HepG2 (cell line): ENCODE results near the gene MAP3K20. TPM values are rescaled to one million over a fixed set of nuclear protein-coding genes. Genes with fewer than 3 reads are reported as not detected.

Source experiments
- ATAC-seq: fragments of 200-7000 bp; cut with Tn5 transposase; 3 replicates; pipeline ENCODE4 v1.9.1; 2020; ENCODE audit warnings: mild to moderate bottlenecking, moderate library complexity
- BruUV-seq: library from RNA; stranded (reverse); fragments of 400-500 nt; replicated peaks from 2 replicates; lab custom pipeline; 2021; lab: Mats Ljungman, UMichigan
- CTCF ChIA-PET: fragments of 300-600 bp; formaldehyde crosslinking; extraction: SDS; loops from one replicate; lab custom pipeline; 2021; ENCODE audit warnings: low total read pairs, inconsistent platforms, low intra/inter-chr PET ratio; lab: Yijun Ruan, JAX
- POLR2A ChIA-PET: fragments of 350-600 bp; sonication (Branson Sonifier 250); formaldehyde crosslinking; loops from one replicate; lab custom pipeline; 2020; ENCODE audit warnings: antibody characterized with exemption, inconsistent platforms; lab: Yijun Ruan, JAX
- DNase-seq: peaks from one replicate; pipeline ENCODE4 v3.0.0-alpha.2; 2015; ENCODE audit warnings: low spot score
- FAIRE-seq: peaks from 3 replicates; lab custom pipeline; 2011; peaks lifted over from hg19 to GRCh38; lab: Jason Lieb, UNC
- H2AFZ ChIP-seq: one replicate; pipeline ENCODE4 v1.6.1; 2011; ENCODE audit warnings: low read length, inconsistent platforms
- H3K27ac ChIP-seq: fragments of 300-600 bp; 3 replicates; pipeline ENCODE4 v1.8.0; 2011; ENCODE audit warnings: mixed run types, mild to moderate bottlenecking, mixed read lengths, low read length, inconsistent platforms; ENCODE audit not compliant: insufficient read depth; ENCODE audit errors: extremely low read length
- H3K27me3 ChIP-seq, 2 experiments: fragments of 200-600 bp in 1 of 2; 2 replicates in 1 of 2; 3 replicates in 1 of 2; pipeline versions ENCODE4 v1.6.0 to v1.8.0; 2011; ENCODE audit warnings: low read length in 2 of 2, mild to moderate bottlenecking in 2 of 2, moderate library complexity in 2 of 2, inconsistent platforms in 1 of 2; ENCODE audit not compliant: insufficient read depth in 2 of 2, control insufficient read depth in 1 of 2
- H3K36me3 ChIP-seq, 2 experiments: fragments of 200-600 bp in 1 of 2; replicated peaks in 1 of 2; 2 replicates in 1 of 2; 3 replicates in 1 of 2; pipeline versions ENCODE4 v1.5.1 to v1.8.0; 2011; ENCODE audit warnings: low read length in 2 of 2, inconsistent platforms in 1 of 2; ENCODE audit not compliant: insufficient read depth in 2 of 2, control insufficient read depth in 1 of 2
- H3K4me1 ChIP-seq: 2 replicates; pipeline ENCODE4 v1.5.1; 2012; ENCODE audit warnings: low read length, inconsistent platforms; ENCODE audit not compliant: insufficient read depth
- H3K4me2 ChIP-seq: 2 replicates; pipeline ENCODE4 v1.6.0; 2011; ENCODE audit warnings: low read depth, low read length, inconsistent platforms
- H3K4me3 ChIP-seq, 3 experiments: fragments of 200-600 bp in 1 of 3; sonication (generic), shearing (Covaris generic) in 1 of 3; replicated peaks in 1 of 3; 2 replicates each; pipeline ENCODE4 v1.5.1; 2011 to 2016; ENCODE audit warnings: low read length in 3 of 3, inconsistent platforms in 2 of 3, low read depth in 2 of 3, mild to moderate bottlenecking in 2 of 3, control low read depth in 1 of 3, mixed read lengths in 1 of 3; ENCODE audit not compliant: insufficient read depth in 1 of 3
- H3K79me2 ChIP-seq: one replicate; pipeline ENCODE4 v1.6.1; 2011; ENCODE audit warnings: low read length, inconsistent platforms; ENCODE audit not compliant: insufficient read depth
- H3K9ac ChIP-seq: 2 replicates; pipeline ENCODE4 v1.6.0; 2011; ENCODE audit warnings: mild to moderate bottlenecking, low read depth, low read length, inconsistent platforms; ENCODE audit not compliant: insufficient read depth
- H3K9me3 ChIP-seq: 2 replicates; pipeline ENCODE4 v1.5.1; 2012; ENCODE audit warnings: mild to moderate bottlenecking, low read length
- H4K20me1 ChIP-seq: 2 replicates; pipeline ENCODE4 v1.6.0; 2011; ENCODE audit warnings: inconsistent platforms, mild to moderate bottlenecking, low read length, moderate library complexity; ENCODE audit not compliant: insufficient read depth
- CBX5 ChIP-seq: sonication (generic); formaldehyde crosslinking; IDR thresholded peaks from 2 replicates; pipeline ENCODE4 v1.4.0; 2020; ENCODE audit warnings: missing genetic modification reagents, borderline replicate concordance
- FOXA3 ChIP-seq: IDR thresholded peaks from 2 replicates; pipeline ENCODE4 v1.6.1; 2016; ENCODE audit warnings: missing genetic modification reagents, missing compliant biosample characterization
- KLF16 ChIP-seq, 2 experiments: sonication (generic) in 1 of 2; formaldehyde crosslinking in 1 of 2; IDR thresholded peaks; 2 replicates each; pipeline versions ENCODE4 v1.6.1 to v1.8.0; 2016 to 2023; ENCODE audit warnings: missing genetic modification reagents in 2 of 2, missing compliant biosample characterization in 1 of 2
- LRRFIP1 ChIP-seq: sonication (generic); formaldehyde crosslinking; conservative IDR thresholded peaks from 2 replicates; pipeline ENCODE4 v1.4.0; 2020; ENCODE audit warnings: missing genetic modification reagents
- MXD3 ChIP-seq: IDR thresholded peaks from 2 replicates; pipeline ENCODE4 v1.6.1; 2016; ENCODE audit warnings: mild to moderate bottlenecking, missing biosample characterization, missing genetic modification reagents
- NCOA2 ChIP-seq: sonication (generic); formaldehyde crosslinking; IDR thresholded peaks from 2 replicates; pipeline ENCODE4 v1.8.0; 2022; ENCODE audit warnings: inconsistent platforms
- PBX2 ChIP-seq: IDR thresholded peaks from 2 replicates; pipeline ENCODE4 v1.6.1; 2016; ENCODE audit warnings: control low read depth
- RXRB ChIP-seq: IDR thresholded peaks from 2 replicates; pipeline ENCODE4 v1.6.1; 2016; ENCODE audit warnings: borderline replicate concordance, missing genetic modification reagents, missing compliant biosample characterization
- SETDB1 ChIP-seq: sonication (generic); formaldehyde crosslinking; IDR thresholded peaks from 2 replicates; pipeline ENCODE4 v1.5.1; 2020; ENCODE audit warnings: missing genetic modification reagents, mild to moderate bottlenecking, borderline replicate concordance
- SOX6 ChIP-seq, 2 experiments: fragments of 450-650 bp in 1 of 2; sonication (generic) in 1 of 2; formaldehyde crosslinking in 1 of 2; IDR thresholded peaks; 2 replicates each; pipeline versions ENCODE4 v1.4.0 to v1.6.1; 2017 to 2020; ENCODE audit warnings: antibody characterized with exemption in 1 of 2, mild to moderate bottlenecking in 1 of 2, missing genetic modification reagents in 1 of 2
- USF2 ChIP-seq, 2 experiments: sonication (generic) in 1 of 2; formaldehyde crosslinking in 1 of 2; IDR thresholded peaks; 2 replicates each; pipeline versions ENCODE4 v1.5.1 to v1.6.1; 2011 to 2020; ENCODE audit warnings: borderline replicate concordance in 1 of 2, low read depth in 1 of 2, low read length in 1 of 2, mild to moderate bottlenecking in 1 of 2, missing genetic modification reagents in 1 of 2, moderate library complexity in 1 of 2
- ZNF12 ChIP-seq: sonication (generic); formaldehyde crosslinking; IDR thresholded peaks from 2 replicates; pipeline ENCODE4 v1.5.0; 2020; ENCODE audit warnings: missing genetic modification reagents
- ZNF557 ChIP-seq: sonication (generic); formaldehyde crosslinking; IDR thresholded peaks from 2 replicates; pipeline ENCODE4 v1.4.0; 2020; ENCODE audit warnings: missing genetic modification reagents
- ZNF644 ChIP-seq: IDR thresholded peaks from 2 replicates; pipeline ENCODE4 v1.6.1; 2016; ENCODE audit warnings: low read depth
- ZNF704 ChIP-seq: sonication (generic); formaldehyde crosslinking; IDR thresholded peaks from 2 replicates; pipeline ENCODE4 v1.8.1; 2023; ENCODE audit warnings: mild to moderate bottlenecking, inconsistent platforms, moderate library complexity, missing genetic modification reagents, borderline replicate concordance
- WGBS: methylation state at CpG from one replicate; pipeline ENCODE4 v1.1.6; 2017; ENCODE audit warnings: low lambda C conversion rate; 5-methylcytosine and 5-hydroxymethylcytosine counted together
- in situ Hi-C: cut with HindIII; loops from 2 replicates; pipeline ENCODE4 v1.10.0; 2017; ENCODE audit warnings: low pct_unique_long_range_greater_than_20kb; ENCODE audit not compliant: extremely low pct_ligation_motif_present
- intact Hi-C: fragments of 100-400 bp; cut with micrococcal nuclease; formaldehyde crosslinking; loops from one replicate; pipeline ENCODE4 v1.10.0; 2022; ENCODE audit not compliant: unreplicated experiment
- polyA plus RNA-seq, 8 experiments: library from polyadenylated mRNA; depleted of rRNA in 3 of 8; stranded (reverse) in 7 of 8; unstranded in 1 of 8; fragments of >200 nt; fragmentation: Illumina TruSeq in 4 of 8; extraction: Trizol in 4 of 8; gene quantifications; 2 replicates each; pipeline versions ENCODE4 v1.2.1 to v1.2.3, GENCODE V29; 2011 to 2016; ENCODE audit warnings: low read depth in 4 of 8, missing spikeins in 1 of 8, mixed read lengths in 1 of 8; ENCODE audit not compliant: insufficient read depth in 1 of 8
- total RNA-seq, 5 experiments: library from RNA; depleted of rRNA; stranded (reverse); fragments of >200 nt; fragmentation: Illumina TruSeq; extraction: Trizol; gene quantifications; 2 replicates each; pipeline ENCODE4 v1.2.3, GENCODE V29; 2016; ENCODE audit warnings: low read depth in 1 of 5

The MAP3K20 gene
- total and polyA plus RNA-seq, 2 of the 13 experiments (the other 11 are each of a cell fraction or from before 2014, with no cell fraction given), result 5.2 to 13.5 TPM

- Histone ChIP-seq H3K4me3 (no peak overlapping the region), H3K27ac (no peak overlapping the region), H3K9ac (no peak overlapping the region), H3K4me2 (no peak overlapping the region), H3K79me2 (peaks cover 3% of the 10 kb centered on the region), H3K9me3 (no peaks in the 10 kb centered on the region), H2AFZ (no peak overlapping the region), H3K36me3 (peaks cover 0 to 16% of the 10 kb centered on the region in 2 experiments; a peak in 3 of 5 replicates), H4K20me1 (no peaks in the 10 kb centered on the region), H3K27me3 (no peaks in the 10 kb centered on the region), H3K4me1 (peaks cover 13% of the 10 kb centered on the region)
- in situ Hi-C loops (no loop called here), intact Hi-C loops (no loop called here)
- DNase-seq, result peak; percentile 60
- ATAC-seq, result peak; percentile 88
- CTCF ChIA-PET, result no interaction called here
- POLR2A ChIA-PET, result no interaction called here
- no TSS peak for BruUV-seq
- FAIRE-seq, result no peak
- WGBS, result 48% methylated on average over 4 of the region's 4 CpGs
- TF ChIP-seq RXRB (CRISPR knock-in tag) (no peak), FOXA3 (peak; percentile 95), ZNF644 (peak; percentile 88), SOX6 (IDR thresholded peaks at IDR 0.05) (no peak), SOX6 (CRISPR knock-in tag; IDR thresholded peaks at IDR 0.05) (no peak), MXD3 (CRISPR knock-in tag) (no peak), ZNF12 (CRISPR knock-in tag) (peak; percentile 19; the same call in 1 of the 2 replicates), ZNF557 (CRISPR knock-in tag) (no peak), ZNF704 (CRISPR knock-in tag) (no peak), USF2 (IDR thresholded peaks at IDR 0.05; ENCODE audit: low read depth, low read length) (no peak), USF2 (CRISPR knock-in tag; IDR thresholded peaks at IDR 0.05; ENCODE audit: borderline replicate concordance) (no peak), CBX5 (no peak), KLF16 (CRISPR knock-in tag; IDR thresholded peaks at IDR 0.05) (0 out of 4 replicates have a peak, but pooled peaks of 1 of the 2 experiments have one; percentile 22), PBX2 (CRISPR knock-in tag) (no peak), SETDB1 (no peak), NCOA2 (CRISPR knock-in tag) (no peak), LRRFIP1 (CRISPR knock-in tag) (no peak)
Measured at GRCh38 chr2:173087793-173088496, 12.3 kb downstream of the MAP3K20 start.
